ENCODE data around the gene CD81.
A peak's percentile ranks its signal among the peaks of the same experiment; 100 is the strongest.

CD81 gene

GRCh38 chr11:2390091-2390724, 13.1 kb downstream of the CD81 start:
- DNase-seq (ENCODE audit: low read depth, low spot score), result no peak

GRCh38 chr11:2390725-2391151, 13.6 kb downstream of the CD81 start:
- DNase-seq (ENCODE audit: low read depth, low spot score), result no peak

- DNase-seq (ENCODE audit: low read depth, low spot score), result no peak
These were observed 14.3 kb downstream of the CD81 start for GRCh38 chr11:2391181-2391975.

- DNase-seq (ENCODE audit: low read depth, low spot score), result no peak
These were observed 15.3 kb downstream of the CD81 start for GRCh38 chr11:2392241-2392959.

- no peak for DNase-seq (ENCODE audit: low read depth, low spot score)
These were observed 16.2 kb downstream of the CD81 start for GRCh38 chr11:2393111-2393868.

- DNase-seq (ENCODE audit: low read depth, low spot score), result no peak
These were observed 17.1 kb downstream of the CD81 start for GRCh38 chr11:2393941-2394817.

- DNase-seq (ENCODE audit: low read depth, low spot score), result no peak
These were observed 17.7 kb downstream of the CD81 start for GRCh38 chr11:2394818-2395105.

GRCh38 chr11:2395211-2395730, 18.2 kb downstream of the CD81 start:
- no peak for DNase-seq (ENCODE audit: low read depth, low spot score)

- DNase-seq (ENCODE audit: low read depth, low spot score), result no peak
These were observed 18.7 kb downstream of the CD81 start for GRCh38 chr11:2395856-2396255.

- DNase-seq (ENCODE audit: low read depth, low spot score), result no peak
These were observed 19.4 kb downstream of the CD81 start for GRCh38 chr11:2396471-2396870.

- no peak for DNase-seq (ENCODE audit: low read depth, low spot score)
These were observed 19.9 kb downstream of the CD81 start for GRCh38 chr11:2397005-2397404.

GRCh38 chr11:2398664-2399355, 21.7 kb downstream of the CD81 start:
- no peak for DNase-seq (ENCODE audit: low read depth, low spot score)

GRCh38 chr11:2399488-2400068, 22.5 kb downstream of the CD81 start:
- no peak for DNase-seq (ENCODE audit: low read depth, low spot score)

- DNase-seq (ENCODE audit: low read depth, low spot score), result peak; percentile 100
These were observed 23.1 kb downstream of the CD81 start, which contains the start of gene TSSC4 for GRCh38 chr11:2400069-2400761. TSS of gene TSSC4 (plus strand) at chr11:2400750. CDS start at chr11:2402634, 1,884 bp downstream.

GRCh38 chr11:2400762-2401435, 23.8 kb downstream of the CD81 start:
- DNase-seq (ENCODE audit: low read depth, low spot score), result no peak

GRCh38 chr11:2401436-2401984, 24.4 kb downstream of the CD81 start:
- DNase-seq (ENCODE audit: low read depth, low spot score), result no peak

- DNase-seq (ENCODE audit: low read depth, low spot score), result no peak
These were observed 25.0 kb downstream of the CD81 start for GRCh38 chr11:2402106-2402505.

Measured in smooth muscle cell of the brain vasculature (primary cell).